GM23248 (cell line): Measurements from ENCODE around the gene HOXB5. TPM values are rescaled to one million over a fixed set of nuclear protein-coding genes. Genes with fewer than 3 reads are reported as not detected.

ENCODE experiments used
- DNase-seq: peaks from one replicate; pipeline ENCODE4 v3.0.0-alpha.2; 2015
- H2AFZ ChIP-seq: fragments of 200-600 bp; sonication (generic); 2 replicates; pipeline ENCODE4 v1.6.1; 2016; ENCODE audit warnings: antibody characterized with exemption
- H3F3A ChIP-seq: fragments of 200-600 bp; sonication (generic); 2 replicates; pipeline ENCODE4 v1.6.1; 2016; ENCODE audit warnings: mild to moderate bottlenecking, antibody characterized with exemption, mixed run types; ENCODE audit not compliant: insufficient read depth
- H3K27ac ChIP-seq: fragments of 200-600 bp; sonication (generic); 2 replicates; pipeline ENCODE4 v1.5.1; 2016; ENCODE audit warnings: mild to moderate bottlenecking
- H3K27me3 ChIP-seq: fragments of 200-600 bp; sonication (generic); replicated peaks from 2 replicates; pipeline ENCODE4 v1.6.1; 2016; ENCODE audit warnings: mild to moderate bottlenecking; ENCODE audit not compliant: insufficient read depth
- H3K36me3 ChIP-seq: fragments of 200-600 bp; sonication (generic); 2 replicates; pipeline ENCODE4 v1.6.1; 2016; ENCODE audit warnings: low read depth, mild to moderate bottlenecking
- H3K4me1 ChIP-seq: fragments of 200-600 bp; sonication (generic); 2 replicates; pipeline ENCODE4 v1.6.1; 2016; ENCODE audit warnings: mild to moderate bottlenecking; ENCODE audit not compliant: insufficient read depth
- H3K4me2 ChIP-seq: fragments of 200-600 bp; sonication (generic); one replicate; pipeline ENCODE4 v1.6.1; 2016; ENCODE audit warnings: mild to moderate bottlenecking; ENCODE audit not compliant: unreplicated experiment
- H3K4me3 ChIP-seq: fragments of 200-600 bp; sonication (generic); 2 replicates; pipeline ENCODE4 v1.5.1; 2016; ENCODE audit warnings: mild to moderate bottlenecking
- H3K79me2 ChIP-seq: fragments of 200-600 bp; sonication (generic); 2 replicates; pipeline ENCODE4 v1.6.1; 2016; ENCODE audit warnings: mild to moderate bottlenecking; ENCODE audit not compliant: insufficient read depth
- H3K9ac ChIP-seq: fragments of 200-600 bp; sonication (generic); 2 replicates; pipeline ENCODE4 v1.6.1; 2016; ENCODE audit warnings: mild to moderate bottlenecking
- H3K9me2 ChIP-seq: fragments of 200-600 bp; sonication (generic); 2 replicates; pipeline ENCODE4 v1.6.1; 2016; ENCODE audit warnings: mixed run types, mild to moderate bottlenecking, moderate library complexity; ENCODE audit not compliant: insufficient read depth
- H3K9me3 ChIP-seq: fragments of 200-600 bp; sonication (generic); one replicate; pipeline ENCODE4 v1.6.1; 2017; ENCODE audit warnings: low read depth
- H4K20me1 ChIP-seq: fragments of 200-600 bp; sonication (generic); 2 replicates; pipeline ENCODE4 v1.6.0; 2016; ENCODE audit not compliant: insufficient read depth
- EZH2 ChIP-seq: fragments of 200-600 bp; sonication (generic); IDR thresholded peaks from 2 replicates; pipeline ENCODE4 v1.6.1; 2018; ENCODE audit warnings: antibody characterized with exemption, mild to moderate bottlenecking; ENCODE audit not compliant: insufficient read depth, poor library complexity, severe bottlenecking
- EZH2phosphoT487 ChIP-seq: fragments of 200-600 bp; sonication (generic); IDR thresholded peaks from 2 replicates; pipeline ENCODE4 v1.6.1; 2018; ENCODE audit warnings: antibody characterized with exemption, moderate library complexity, mild to moderate bottlenecking, low read depth; ENCODE audit not compliant: insufficient read depth
- WGBS, 2 experiments: methylation state at CpG; one replicate each; pipeline ENCODE4 v1.1.6; 2015 to 2017; ENCODE audit warnings: low lambda C conversion rate in 2 of 2, low coverage in 1 of 2; ENCODE audit errors: missing lambda C conversion rate in 2 of 2; 5-methylcytosine and 5-hydroxymethylcytosine counted together
- in situ Hi-C: fragments of 300-500 bp; cut with MboI; formaldehyde crosslinking; loops from 2 replicates; pipeline ENCODE4 v1.15.0; 2020
- polyA plus RNA-seq: library from polyadenylated mRNA; unstranded; fragments of >200 nt; fragmentation: Nextera tagmentation; extraction: Ambion mirVana; gene quantifications from 2 replicates; pipeline ENCODE4 v1.2.1, GENCODE V29; 2016
- total RNA-seq: library from RNA; depleted of rRNA; stranded (reverse); fragments of >200 nt; shearing (Covaris generic); gene quantifications from 2 replicates; pipeline ENCODE4 v1.2.3, GENCODE V29; 2014

The HOXB5 gene
- total and polyA plus RNA-seq, 2 experiments from 2014 or later, result 0.22 to 2.0 TPM

DNA sequence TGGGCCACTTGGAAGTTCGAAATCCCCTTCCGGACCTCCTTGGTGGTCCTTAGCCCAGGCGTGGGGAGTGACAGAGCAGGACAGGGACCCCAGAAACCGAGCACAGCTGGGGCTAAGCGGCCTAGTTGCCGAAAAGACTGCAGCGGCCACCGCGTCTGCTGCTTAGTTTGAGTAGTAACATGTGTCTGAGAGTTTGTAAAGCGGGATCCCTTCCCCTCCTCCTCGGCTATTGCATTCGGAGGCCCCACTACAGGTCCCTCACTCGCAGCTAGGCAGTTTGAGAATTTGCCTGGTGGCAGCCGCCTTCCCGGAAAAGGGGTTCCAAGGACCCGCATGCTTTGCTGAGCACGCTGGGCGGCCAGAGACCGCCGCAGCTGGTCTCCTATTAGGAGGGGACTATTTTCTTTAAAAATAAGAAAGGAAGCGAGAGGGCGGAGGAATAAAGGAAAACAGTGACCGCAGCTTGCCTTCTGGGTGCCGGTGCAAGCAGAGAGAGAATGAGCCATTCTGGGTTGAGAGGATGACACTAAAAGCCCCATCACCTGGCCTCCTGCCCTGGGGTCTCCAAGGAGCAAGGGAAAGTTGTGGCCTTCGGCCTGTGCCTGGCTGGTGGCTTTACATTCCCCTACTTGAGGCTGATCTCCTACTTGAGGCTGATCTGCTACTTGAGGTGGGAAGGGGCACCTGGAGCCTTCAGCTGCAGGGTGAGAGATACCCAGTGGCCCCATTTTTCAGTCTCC lies 1.1 kb upstream of the HOXB5 start:
- H4K20me1 ChIP-seq, result no peaks in the 10 kb centered on the region
- no peaks in the 10 kb centered on the region for H3F3A ChIP-seq
- no peaks in the 10 kb centered on the region for H3K36me3 ChIP-seq
- WGBS, 2 experiments, result 89% methylated on average over 25 of the region's 25 CpGs
- no peak for DNase-seq
- no peak overlapping the region for H3K4me2 ChIP-seq
- no peak for TF ChIP-seq EZH2phosphoT487
- in situ Hi-C loops, result no loop called here
- H3K79me2 ChIP-seq, result peaks cover 27% of the 10 kb centered on the region
- no peaks in the 10 kb centered on the region for H3K9me3 ChIP-seq
- H2AFZ ChIP-seq, result peak overlapping the region; percentile 79; the same call in 1 of the 2 replicates
- H3K27me3 ChIP-seq, result no peaks in the 10 kb centered on the region
- H3K4me1 ChIP-seq, result 0 out of 2 replicates have a peak, but pooled peaks cover 3% of the 10 kb centered on the region
- peak overlapping the region; percentile 59; the same call in 1 of the 2 replicates for H3K9ac ChIP-seq
- peak overlapping the region; percentile 74; the same call in 1 of the 2 replicates for H3K4me3 ChIP-seq
- H3K9me2 ChIP-seq, result no peaks in the 10 kb centered on the region
- H3K27ac ChIP-seq, result peak overlapping the region; percentile 28; the same call in 1 of the 2 replicates

GRCh38 chr17:48593840-48594537 lies 410 bp upstream of the HOXB5 start:
- WGBS, 2 experiments, result 19 to 21% methylated on average over 34 to 37 of the region's 37 CpGs
- peak; percentile 87 for DNase-seq
- no peaks in the 10 kb centered on the region for H3K9me3 ChIP-seq
- H2AFZ ChIP-seq, result peak overlapping the region; percentile 79
- TF ChIP-seq EZH2 (no peak), EZH2phosphoT487 (no peak)
- peak overlapping the region; percentile 75 for H3K4me2 ChIP-seq
- H3K9me2 ChIP-seq, result no peaks in the 10 kb centered on the region
- H3K79me2 ChIP-seq, result peaks cover 22% of the 10 kb centered on the region
- H3K36me3 ChIP-seq, result no peaks in the 10 kb centered on the region
- H3K27ac ChIP-seq, result peak overlapping the region; percentile 28; the same call in 1 of the 2 replicates
- H3K4me3 ChIP-seq, result peak overlapping the region; percentile 74
- peak overlapping the region; percentile 59 for H3K9ac ChIP-seq
- 0 out of 2 replicates have a peak, but pooled peaks cover 3% of the 10 kb centered on the region for H3K4me1 ChIP-seq
- H3F3A ChIP-seq, result no peaks in the 10 kb centered on the region
- no peaks in the 10 kb centered on the region for H3K27me3 ChIP-seq
- in situ Hi-C loops, result no loop called here
- H4K20me1 ChIP-seq, result no peaks in the 10 kb centered on the region

DNA sequence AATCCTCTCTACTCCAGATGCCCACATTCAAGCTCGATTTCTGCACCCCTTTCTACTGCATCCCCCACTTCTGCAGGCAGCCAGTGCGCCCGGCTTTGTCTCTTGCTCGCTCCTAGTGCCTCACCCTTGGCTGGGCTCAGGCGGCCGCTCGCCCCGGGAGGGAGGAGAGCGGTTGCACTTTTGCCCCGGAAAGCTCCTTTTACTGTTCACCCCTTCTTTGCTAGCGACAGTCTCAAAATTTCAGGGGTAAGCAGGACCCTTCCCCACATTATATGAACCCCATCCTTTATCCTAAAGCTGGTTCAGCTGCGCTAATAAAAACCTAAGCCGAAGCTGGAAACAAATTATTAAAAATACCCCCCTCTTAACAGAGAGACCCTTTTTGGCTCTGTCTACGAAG lies 1.0 kb downstream of the HOXB5 start:
- Histone ChIP-seq H3K27me3 (no peaks in the 10 kb centered on the region), H3K36me3 (no peaks in the 10 kb centered on the region), H3K79me2 (peaks cover 13% of the 10 kb centered on the region), H3K27ac (no peak overlapping the region), H3K9ac (peak overlapping the region; percentile 59), H4K20me1 (no peaks in the 10 kb centered on the region), H3K9me2 (no peaks in the 10 kb centered on the region), H3F3A (no peaks in the 10 kb centered on the region), H3K4me2 (peak overlapping the region; percentile 75), H3K4me1 (0 out of 2 replicates have a peak, but pooled peaks cover 3% of the 10 kb centered on the region), H2AFZ (peak overlapping the region; percentile 85), H3K9me3 (no peaks in the 10 kb centered on the region), H3K4me3 (peak overlapping the region; percentile 74)
- peak; percentile 60 for DNase-seq
- no peak for TF ChIP-seq EZH2phosphoT487
- no peak for TF ChIP-seq EZH2
- WGBS, 2 experiments, result 12 to 16% methylated on average over 14 of the region's 14 CpGs
- in situ Hi-C loops, result no loop called here

DNA sequence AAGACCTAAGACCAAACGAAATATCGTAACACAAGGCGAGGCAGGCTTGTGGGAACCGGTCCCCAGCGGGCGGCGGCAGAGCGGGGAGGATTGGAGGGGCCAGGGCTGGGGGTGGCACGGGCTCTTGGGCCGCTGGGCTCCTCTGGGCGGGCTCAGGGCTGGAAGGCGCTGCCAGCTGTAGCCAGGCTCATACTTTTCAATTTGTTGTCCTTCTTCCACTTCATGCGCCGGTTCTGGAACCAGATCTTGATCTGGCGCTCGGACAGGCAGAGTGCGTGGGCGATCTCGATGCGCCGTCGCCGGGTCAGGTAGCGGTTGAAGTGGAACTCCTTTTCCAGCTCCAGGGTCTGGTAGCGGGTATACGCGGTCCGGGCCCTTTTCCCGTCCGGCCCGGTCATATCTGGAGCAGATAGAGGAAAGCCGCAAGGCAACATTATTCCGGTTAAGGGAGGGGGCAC lies 1.5 kb downstream of the HOXB5 start:
- WGBS, 2 experiments, result 68 to 70% methylated on average over 33 of the region's 33 CpGs
- H3K4me2 ChIP-seq, result no peak overlapping the region
- H3K27ac ChIP-seq, result no peak overlapping the region
- no peaks in the 10 kb centered on the region for H3K9me2 ChIP-seq
- peak overlapping the region; percentile 59; the same call in 1 of the 2 replicates for H3K9ac ChIP-seq
- H2AFZ ChIP-seq, result peak overlapping the region; percentile 85
- peak; percentile 38 for DNase-seq
- H3K9me3 ChIP-seq, result no peaks in the 10 kb centered on the region
- no peaks in the 10 kb centered on the region for H4K20me1 ChIP-seq
- peaks cover 8% of the 10 kb centered on the region for H3K79me2 ChIP-seq
- H3K36me3 ChIP-seq, result no peaks in the 10 kb centered on the region
- H3F3A ChIP-seq, result no peaks in the 10 kb centered on the region
- no peak for TF ChIP-seq EZH2phosphoT487
- no peak for TF ChIP-seq EZH2
- in situ Hi-C loops, result no loop called here
- no peaks in the 10 kb centered on the region for H3K27me3 ChIP-seq
- 0 out of 2 replicates have a peak, but pooled peaks cover 3% of the 10 kb centered on the region for H3K4me1 ChIP-seq
- H3K4me3 ChIP-seq, result peak overlapping the region; percentile 74
